Measurements from ENCODE around the gene RSAD1.

DNA sequence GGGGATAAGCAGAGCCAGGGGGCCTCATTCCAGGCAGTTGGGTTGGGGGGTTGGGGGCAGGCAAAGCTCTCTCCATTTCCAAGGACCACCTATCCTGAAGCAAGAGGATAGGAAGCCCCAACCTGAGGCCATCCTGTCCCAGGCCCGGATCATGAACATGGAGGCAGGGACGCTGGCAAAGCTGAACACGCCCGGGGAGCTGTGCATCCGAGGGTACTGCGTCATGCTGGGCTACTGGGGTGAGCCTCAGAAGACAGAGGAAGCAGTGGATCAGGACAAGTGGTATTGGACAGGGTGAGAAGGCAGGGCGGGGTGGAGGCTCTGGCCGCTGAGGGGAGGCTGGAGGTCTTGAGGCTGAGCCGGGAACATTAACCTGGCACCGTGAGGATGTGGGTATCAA is 6.4 kb upstream of the RSAD1 start:
- TF ChIP-seq SMC3 (IDR thresholded peaks at IDR 0.05; ENCODE audit: low read depth, low read length) (no peak), EZH2phosphoT487 (IDR thresholded peaks at IDR 0.05; ENCODE audit: borderline replicate concordance, low read depth) (no peak), CTCF (IDR thresholded peaks at IDR 0.05) (no peak), POLR2AphosphoS5 (IDR thresholded peaks at IDR 0.05; ENCODE audit: low read depth, low read length) (no peak), PBX3 (IDR thresholded peaks at IDR 0.05) (no peak), NFIC (IDR thresholded peaks at IDR 0.05; ENCODE audit: borderline replicate concordance) (no peak), RAD21 (IDR thresholded peaks at IDR 0.05; ENCODE audit: low read length) (no peak), RXRA (IDR thresholded peaks at IDR 0.05; ENCODE audit: borderline replicate concordance, low read depth) (no peak), USF2 (IDR thresholded peaks at IDR 0.05; ENCODE audit: borderline replicate concordance, low read depth, low read length) (no peak), TEAD4 (IDR thresholded peaks at IDR 0.05; ENCODE audit: borderline replicate concordance, insufficient read depth) (no peak)

Measured in SK-N-SH (cell line).